ENCODE measurements around the gene MAF. TPM values are rescaled to one million over a fixed set of nuclear protein-coding genes. Genes with fewer than 3 reads are reported as not detected.

The MAF gene
- polyA plus RNA-seq, 1 donor from 2014 or later: 2.1 TPM

- peaks cover 12% of the 10 kb centered on the region for H3K27me3 ChIP-seq (ENCODE audit: insufficient read depth, low read depth, low read length)
- H2AFZ ChIP-seq (ENCODE audit: low read depth, low read length): no peak overlapping the region
- H3F3A ChIP-seq (ENCODE audit: insufficient read depth, low read length, poor library complexity, severe bottlenecking): no peaks in the 10 kb centered on the region
- H3K4me3 ChIP-seq (ENCODE audit: low read length): no peak overlapping the region
- no peaks in the 10 kb centered on the region for H3K9me2 ChIP-seq (ENCODE audit: insufficient read depth, low read length)
- no peak overlapping the region for H3K4me2 ChIP-seq (ENCODE audit: low read length)
- H3K9ac ChIP-seq (ENCODE audit: low read length): no peak overlapping the region
- no peaks in the 10 kb centered on the region for H4K20me1 ChIP-seq (ENCODE audit: insufficient read depth)
- no peaks in the 10 kb centered on the region for H3K9me3 ChIP-seq (ENCODE audit: low read length)
- no peak overlapping the region for H3K27ac ChIP-seq (ENCODE audit: low read length)
- TF ChIP-seq REST (IDR thresholded peaks at IDR 0.05; ENCODE audit: borderline replicate concordance) (no peak), CTCF (IDR thresholded peaks at IDR 0.05; ENCODE audit: poor library complexity, severe bottlenecking) (no peak), SMC3 (conservative IDR thresholded peaks at IDR 0.05; ENCODE audit: poor library complexity) (no peak), RAD21 (conservative IDR thresholded peaks at IDR 0.05) (no peak), TAF1 (IDR thresholded peaks at IDR 0.05; ENCODE audit: low read depth) (no peak), EZH2 (IDR thresholded peaks at IDR 0.05; ENCODE audit: borderline replicate concordance, insufficient read depth, low read length, poor library complexity, severe bottlenecking) (no peak), EP300 (conservative IDR thresholded peaks at IDR 0.05; ENCODE audit: poor library complexity, severe bottlenecking) (no peak), POLR2AphosphoS5 (IDR thresholded peaks at IDR 0.05) (no peak), MXI1 (conservative IDR thresholded peaks at IDR 0.05; ENCODE audit: poor library complexity, severe bottlenecking) (no peak)
- H3K79me2 ChIP-seq (replicated peaks; ENCODE audit: insufficient read depth, low read length): peaks cover 12% of the 10 kb centered on the region
- H3K36me3 ChIP-seq (ENCODE audit: insufficient read depth, low read length): no peaks in the 10 kb centered on the region
Observed at GRCh38 chr16:79595231-79595641, 5.3 kb downstream of the MAF start.

- H3K9me3 ChIP-seq (ENCODE audit: low read length): no peaks in the 10 kb centered on the region
- H3K27me3 ChIP-seq (ENCODE audit: insufficient read depth, low read depth, low read length): peaks cover 8% of the 10 kb centered on the region
- no peak overlapping the region for H3K9ac ChIP-seq (ENCODE audit: low read length)
- no peaks in the 10 kb centered on the region for H3K36me3 ChIP-seq (ENCODE audit: insufficient read depth, low read length)
- no peak overlapping the region for H2AFZ ChIP-seq (ENCODE audit: low read depth, low read length)
- no peaks in the 10 kb centered on the region for H3F3A ChIP-seq (ENCODE audit: insufficient read depth, low read length, poor library complexity, severe bottlenecking)
- no peaks in the 10 kb centered on the region for H3K9me2 ChIP-seq (ENCODE audit: insufficient read depth, low read length)
- TF ChIP-seq SMC3 (conservative IDR thresholded peaks at IDR 0.05; ENCODE audit: poor library complexity) (no peak), POLR2AphosphoS5 (IDR thresholded peaks at IDR 0.05) (no peak), EP300 (conservative IDR thresholded peaks at IDR 0.05; ENCODE audit: poor library complexity, severe bottlenecking) (no peak), TAF1 (IDR thresholded peaks at IDR 0.05; ENCODE audit: low read depth) (no peak), CTCF (IDR thresholded peaks at IDR 0.05; ENCODE audit: poor library complexity, severe bottlenecking) (no peak), REST (IDR thresholded peaks at IDR 0.05; ENCODE audit: borderline replicate concordance) (no peak), EZH2 (IDR thresholded peaks at IDR 0.05; ENCODE audit: borderline replicate concordance, insufficient read depth, low read length, poor library complexity, severe bottlenecking) (no peak), MXI1 (conservative IDR thresholded peaks at IDR 0.05; ENCODE audit: poor library complexity, severe bottlenecking) (no peak)
- H3K4me2 ChIP-seq (ENCODE audit: low read length): no peak overlapping the region
- H4K20me1 ChIP-seq (ENCODE audit: insufficient read depth): no peaks in the 10 kb centered on the region
- H3K4me3 ChIP-seq (ENCODE audit: low read length): no peak overlapping the region
- peaks cover 12% of the 10 kb centered on the region for H3K79me2 ChIP-seq (replicated peaks; ENCODE audit: insufficient read depth, low read length)
- no peak overlapping the region for H3K27ac ChIP-seq (ENCODE audit: low read length)
Observed at GRCh38 chr16:79593754-79594153, 6.8 kb downstream of the MAF start.
